Esophagus squamous epithelium (tissue), 4 donors: ENCODE data around the gene PML. TPM values are rescaled to one million over a fixed set of nuclear protein-coding genes. Genes with fewer than 3 reads are reported as not detected.

Source experiments
- small RNA-seq, 4 donors: library from RNA; depleted of rRNA; stranded (forward); fragments of <200 nt; gene quantifications; one replicate each; pipeline ENCODE3, GENCODE V24; 2016
- total RNA-seq, 4 donors: library from RNA; depleted of rRNA; stranded (reverse); fragments of >200 nt; gene quantifications; one replicate each; pipeline ENCODE4 v1.1.0, GENCODE V29; 2016

PML gene
- total RNA-seq, 4 donors from 2014 or later, result 34.0 to 52.3 (median 44.5) TPM

Small RNA genes lying within 50 kb of the gene (small RNA-seq; reads per million reads assigned to genes)
- 0 reads per million in 4 donors for gene RN7SL429P

Other genes starting within 250 kb of the PML start
- gene INSYN1, start 241.4 kb upstream of the PML start, total RNA-seq, result 10 to 100 TPM in 2 of 4 donors, 1 to 10 TPM in 1, under 1 TPM in 1; 0.38 to 20.9 (median 9.3) TPM
- gene TBC1D21, start 121.2 kb upstream of the PML start, total RNA-seq, result not detected
- gene LOXL1, start 68.3 kb upstream of the PML start, total RNA-seq, result 1 to 10 TPM; 4.3 to 7.7 (median 6.3) TPM
- 10 to 100 TPM in 2 of 4 donors, 1 to 10 TPM in 2; 8.3 to 14.8 (median 11.1) TPM for gene STOML1, start 2.4 kb upstream of the PML start, total RNA-seq
- not detected for gene GOLGA6A, start 87.8 kb downstream of the PML start, total RNA-seq
- gene ISLR2, start 135.9 kb downstream of the PML start, total RNA-seq, result under 1 TPM in 2 of 4 donors, not detected in 2; 0.13 to 0.76 TPM
- gene ISLR, start 179.0 kb downstream of the PML start, total RNA-seq, result 10 to 100 TPM in 2 of 4 donors, 1 to 10 TPM in 1, under 1 TPM in 1; 0.91 to 38.0 (median 11.0) TPM
- gene STRA6, start 208.1 kb downstream of the PML start, total RNA-seq, result 1 to 10 TPM in 2 of 4 donors, under 1 TPM in 1, not detected in 1; 0.76 to 2.2 (median 1.5) TPM
- not detected for gene CCDC33, start 241.6 kb downstream of the PML start, total RNA-seq